IPS-11a (cell line): ENCODE measurements around the gene PCDH10.
A peak's percentile ranks its signal among the peaks of the same experiment; 100 is the strongest.

Experiments used
- H3K4me3 ChIP-seq: one replicate; pipeline ENCODE4 v1.5.1; 2013; ENCODE audit warnings: low read depth, low read length, control low read depth

PCDH10 gene, protein sequence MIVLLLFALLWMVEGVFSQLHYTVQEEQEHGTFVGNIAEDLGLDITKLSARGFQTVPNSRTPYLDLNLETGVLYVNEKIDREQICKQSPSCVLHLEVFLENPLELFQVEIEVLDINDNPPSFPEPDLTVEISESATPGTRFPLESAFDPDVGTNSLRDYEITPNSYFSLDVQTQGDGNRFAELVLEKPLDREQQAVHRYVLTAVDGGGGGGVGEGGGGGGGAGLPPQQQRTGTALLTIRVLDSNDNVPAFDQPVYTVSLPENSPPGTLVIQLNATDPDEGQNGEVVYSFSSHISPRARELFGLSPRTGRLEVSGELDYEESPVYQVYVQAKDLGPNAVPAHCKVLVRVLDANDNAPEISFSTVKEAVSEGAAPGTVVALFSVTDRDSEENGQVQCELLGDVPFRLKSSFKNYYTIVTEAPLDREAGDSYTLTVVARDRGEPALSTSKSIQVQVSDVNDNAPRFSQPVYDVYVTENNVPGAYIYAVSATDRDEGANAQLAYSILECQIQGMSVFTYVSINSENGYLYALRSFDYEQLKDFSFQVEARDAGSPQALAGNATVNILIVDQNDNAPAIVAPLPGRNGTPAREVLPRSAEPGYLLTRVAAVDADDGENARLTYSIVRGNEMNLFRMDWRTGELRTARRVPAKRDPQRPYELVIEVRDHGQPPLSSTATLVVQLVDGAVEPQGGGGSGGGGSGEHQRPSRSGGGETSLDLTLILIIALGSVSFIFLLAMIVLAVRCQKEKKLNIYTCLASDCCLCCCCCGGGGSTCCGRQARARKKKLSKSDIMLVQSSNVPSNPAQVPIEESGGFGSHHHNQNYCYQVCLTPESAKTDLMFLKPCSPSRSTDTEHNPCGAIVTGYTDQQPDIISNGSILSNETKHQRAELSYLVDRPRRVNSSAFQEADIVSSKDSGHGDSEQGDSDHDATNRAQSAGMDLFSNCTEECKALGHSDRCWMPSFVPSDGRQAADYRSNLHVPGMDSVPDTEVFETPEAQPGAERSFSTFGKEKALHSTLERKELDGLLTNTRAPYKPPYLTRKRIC

DNA sequence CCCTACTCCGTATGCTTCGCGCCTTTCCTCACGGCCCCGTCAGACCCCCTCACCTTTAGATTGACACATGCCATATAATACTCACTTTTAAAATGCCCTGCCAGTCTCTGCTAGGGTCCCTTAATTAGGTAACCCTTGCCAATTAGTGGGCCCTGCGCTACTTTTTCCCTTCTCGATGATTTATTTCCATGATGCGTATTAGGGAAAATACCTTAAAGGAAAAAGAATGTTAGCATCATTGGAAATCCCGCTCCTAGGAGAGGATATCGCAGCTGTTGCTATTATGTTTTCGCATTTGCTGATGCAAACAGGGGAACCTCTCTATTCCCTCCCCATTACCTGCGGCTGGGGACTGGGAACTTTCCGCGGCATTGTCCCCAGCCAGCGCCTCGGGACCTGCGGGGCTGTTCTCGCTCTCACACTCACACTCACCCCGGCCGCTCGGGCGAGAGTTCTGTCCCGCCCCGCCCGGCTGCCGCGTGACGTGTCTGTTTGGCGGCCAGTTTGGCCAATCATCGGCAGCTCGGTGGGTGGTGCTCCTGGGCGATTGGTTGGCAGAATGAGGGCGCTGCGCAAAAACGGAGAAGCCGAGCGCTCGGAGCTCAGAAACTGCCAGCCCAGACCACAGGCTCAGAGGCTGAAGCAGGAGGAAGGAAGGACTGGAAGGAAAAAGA is at the start of gene PCDH10:
Gene PCDH10 (plus strand): TSS at position 605 of the 674 bp plus-strand sequence. CDS start 847 bp downstream, outside the sequence.
- H3K4me3 ChIP-seq = peak within 1 kb of the TSS; percentile 62

DNA sequence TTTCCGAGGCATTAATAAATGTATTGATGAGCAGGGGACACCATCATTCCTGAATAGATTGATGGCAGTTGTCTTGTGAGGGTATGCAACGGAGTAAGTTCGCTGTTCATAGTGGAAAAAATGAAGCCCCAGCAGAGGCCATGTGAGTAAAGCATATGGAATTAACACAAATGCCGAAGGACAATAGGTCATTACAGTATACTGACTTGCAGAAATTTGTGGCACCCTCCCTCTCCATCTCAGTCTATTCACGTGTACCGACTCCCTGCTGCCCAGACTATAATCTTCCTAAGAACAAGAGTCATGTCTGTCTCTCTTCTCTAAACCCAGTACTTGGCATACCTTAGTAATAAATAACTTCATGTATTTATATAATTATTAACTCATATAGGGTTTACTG is 47.1 kb upstream of the PCDH10 start:
- no peak overlapping the region for H3K4me3 ChIP-seq

DNA sequence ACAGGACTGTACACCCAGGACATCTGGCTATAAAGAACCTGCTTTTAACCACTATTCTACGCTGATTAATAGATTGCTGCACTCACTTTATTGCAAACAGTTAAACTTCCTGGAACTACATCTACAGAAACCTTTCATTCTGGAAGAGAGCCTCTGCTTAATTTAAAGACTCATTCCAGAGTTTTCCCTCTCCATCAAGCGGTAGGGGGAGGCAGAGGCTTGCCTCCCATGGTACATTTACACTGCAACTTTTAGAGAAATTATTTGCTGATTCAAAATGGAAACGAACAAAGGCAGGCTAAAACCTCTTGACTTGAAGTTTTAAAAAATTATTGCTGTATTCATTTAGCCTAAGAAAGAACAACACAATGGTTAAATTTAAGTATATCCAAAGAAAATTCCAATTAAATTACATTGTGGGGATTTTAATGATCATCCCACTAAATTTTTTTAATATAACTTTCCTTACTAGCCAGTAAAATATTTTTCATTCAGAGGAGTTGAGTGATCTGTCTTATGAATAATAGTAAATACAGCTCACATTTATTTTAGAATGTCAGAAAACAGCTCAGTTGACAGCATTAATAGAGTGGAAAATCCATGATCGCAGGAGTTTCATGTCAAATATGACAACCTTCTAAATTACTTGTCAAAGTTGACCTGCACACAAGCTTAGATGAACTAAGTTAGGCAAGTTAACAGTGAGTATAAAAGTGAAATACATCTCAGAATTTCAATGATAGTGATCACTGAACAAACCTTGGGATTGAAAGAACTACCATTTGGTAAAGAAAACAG is 46.3 kb upstream of the PCDH10 start:
- no peak overlapping the region for H3K4me3 ChIP-seq

DNA sequence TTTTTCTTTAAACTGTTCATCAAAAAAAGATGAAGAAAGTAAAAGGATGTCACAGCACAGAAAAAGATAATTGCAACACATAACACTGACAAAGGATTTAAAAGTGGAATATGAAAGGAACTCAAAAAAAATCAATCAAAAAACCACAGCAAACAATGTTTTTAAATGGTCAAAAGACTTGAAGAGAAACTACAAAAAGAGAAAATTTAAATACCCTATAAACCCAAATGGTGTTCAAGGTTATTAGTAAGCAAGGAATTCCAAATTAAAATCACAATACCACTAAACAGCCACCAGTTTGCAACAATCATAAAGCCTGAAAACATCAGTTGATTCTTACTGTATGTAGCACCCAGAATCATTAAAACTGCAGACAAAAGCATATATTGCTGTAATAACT is 36.5 kb upstream of the PCDH10 start:
- no peak overlapping the region for H3K4me3 ChIP-seq

DNA sequence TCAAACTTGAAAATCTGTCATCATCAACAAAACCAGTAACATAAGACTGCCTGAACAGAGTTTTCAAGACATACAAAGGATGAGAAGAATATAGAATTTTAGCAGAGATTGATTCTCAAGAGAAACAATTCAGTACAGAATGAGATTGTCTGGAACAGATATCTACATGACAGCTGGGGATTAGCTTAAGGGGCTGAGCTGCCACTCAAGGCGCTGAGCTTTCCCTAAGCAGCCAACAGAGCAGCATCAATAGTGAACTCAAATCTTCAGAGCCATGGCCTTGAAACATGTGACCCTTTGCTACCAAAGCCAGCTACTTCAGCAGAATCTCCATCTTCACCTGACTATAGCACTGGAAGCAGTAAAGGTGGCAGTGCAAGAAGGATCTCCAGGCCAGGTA is 24.3 kb upstream of the PCDH10 start:
- H3K4me3 ChIP-seq = no peak overlapping the region

DNA sequence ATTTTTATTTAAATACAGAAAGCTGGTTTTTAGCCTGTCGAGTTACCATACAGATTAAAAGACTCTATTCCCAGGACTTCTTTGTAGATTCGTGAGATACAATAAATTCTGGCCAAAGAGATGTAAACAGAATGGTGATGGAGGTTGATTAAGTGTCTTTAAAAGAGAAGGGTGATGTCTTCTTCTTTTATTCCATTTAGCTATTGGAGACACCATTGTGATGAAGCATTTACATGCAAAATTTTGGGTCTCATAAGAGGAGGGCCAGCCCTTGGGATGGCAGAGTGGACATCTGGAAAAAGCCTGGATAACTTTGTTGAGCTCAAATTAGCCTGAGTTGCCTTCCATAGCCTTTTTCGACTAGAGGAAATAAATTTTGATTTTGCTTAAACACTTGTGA is 21.6 kb upstream of the PCDH10 start:
- H3K4me3 ChIP-seq = no peak overlapping the region

DNA sequence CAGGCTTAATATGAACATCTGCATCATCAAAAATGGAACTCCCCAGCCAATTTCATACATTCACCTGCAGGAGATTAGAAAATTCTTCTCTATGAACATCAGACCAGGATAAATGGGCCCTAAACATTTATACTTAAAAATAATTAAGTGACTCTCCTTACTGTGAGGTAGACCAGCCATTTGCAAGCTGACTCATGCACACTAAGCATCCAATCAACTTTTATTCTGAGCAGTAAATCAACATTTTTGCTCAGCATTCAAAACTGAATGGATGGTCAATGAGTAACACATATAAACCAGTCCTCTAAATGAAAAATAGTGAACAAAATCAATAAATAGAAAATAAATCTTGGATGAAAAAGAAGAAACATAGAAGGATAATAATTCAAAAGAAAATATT is 19.9 kb upstream of the PCDH10 start:
- no peak overlapping the region for H3K4me3 ChIP-seq

DNA sequence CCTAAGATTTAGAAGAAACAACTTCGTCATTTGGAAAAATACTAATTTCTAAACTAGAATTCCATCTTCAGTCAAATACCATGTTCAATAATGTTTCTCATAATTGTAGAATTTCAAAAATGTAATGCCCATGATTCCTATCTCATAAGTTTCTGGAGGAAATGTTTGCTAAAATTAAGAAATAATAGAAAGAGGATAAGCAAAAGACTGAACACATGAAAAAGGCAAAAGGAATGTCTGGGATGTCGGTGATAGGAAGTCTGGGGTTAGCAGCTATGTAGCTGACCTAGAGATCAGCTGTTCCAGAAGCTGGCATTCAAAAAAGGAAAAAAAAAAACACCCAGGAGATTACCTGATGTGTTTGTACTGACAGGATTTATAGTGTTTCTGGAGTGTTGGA is 18.9 kb upstream of the PCDH10 start:
- no peak overlapping the region for H3K4me3 ChIP-seq

DNA sequence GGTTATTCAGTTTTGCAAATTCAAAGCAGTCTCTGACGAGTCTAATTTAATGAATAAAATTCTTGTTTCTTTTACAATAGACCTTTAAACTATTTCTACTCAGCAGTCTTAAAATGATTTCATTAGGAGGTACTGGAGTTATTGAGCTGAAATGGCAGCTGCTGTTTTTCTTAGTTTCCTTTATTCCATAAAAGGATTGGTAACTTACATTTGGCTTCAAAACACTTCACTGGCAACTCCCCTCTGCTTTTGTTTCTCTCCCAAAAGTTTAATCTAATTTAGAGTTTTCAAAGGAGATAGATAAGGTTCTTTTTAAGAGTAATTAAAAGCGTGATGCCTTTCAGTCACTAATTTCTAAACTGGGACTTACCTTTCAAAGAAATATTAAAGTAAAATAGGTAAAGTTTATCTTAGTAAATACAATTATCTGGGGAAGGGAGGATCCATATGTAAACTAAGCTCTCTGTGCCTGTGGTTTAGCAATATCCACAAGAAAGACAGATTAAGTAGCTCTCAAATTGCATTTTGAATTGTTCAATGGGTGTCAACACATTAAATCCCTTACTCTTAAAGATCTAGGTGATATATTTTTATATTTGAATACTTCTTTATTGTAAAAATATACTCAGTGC is 17.1 kb upstream of the PCDH10 start:
- H3K4me3 ChIP-seq = no peak overlapping the region

DNA sequence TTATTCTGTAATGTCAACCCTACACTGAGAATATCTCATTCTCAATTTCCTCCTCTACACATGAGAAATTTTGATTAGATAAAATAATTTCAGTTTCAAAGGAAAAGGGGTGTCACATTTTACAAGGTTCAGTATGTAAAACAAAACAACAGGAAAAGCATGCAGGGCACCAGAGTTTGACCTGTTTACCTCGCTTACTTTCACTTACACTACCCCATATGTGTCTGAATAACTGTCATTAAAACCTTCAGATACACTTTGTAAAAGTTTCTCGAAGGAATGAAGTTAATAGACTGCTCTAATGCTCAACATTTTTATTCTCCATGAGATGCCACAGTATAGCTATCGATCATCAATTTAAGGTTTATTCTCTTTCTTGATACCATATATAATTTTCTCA is 12.3 kb upstream of the PCDH10 start:
- no peak overlapping the region for H3K4me3 ChIP-seq

DNA sequence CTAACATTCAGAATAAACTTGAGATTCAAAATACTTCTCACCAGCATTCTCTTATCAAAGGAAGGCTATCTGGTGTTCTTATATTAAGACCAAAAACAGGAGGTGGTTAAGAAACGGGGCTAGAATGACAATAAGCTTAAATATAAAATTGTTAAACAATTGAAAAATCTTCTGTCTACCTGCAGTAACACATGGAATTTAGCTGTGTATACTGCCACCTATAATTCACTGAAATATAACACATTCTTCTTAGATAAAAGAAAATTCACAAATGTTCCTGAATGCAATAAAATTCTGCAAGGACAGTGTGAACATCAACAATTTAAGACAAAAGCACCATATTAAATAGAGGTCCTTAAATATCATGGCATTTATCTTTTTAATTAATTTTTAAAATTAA is 11.5 kb upstream of the PCDH10 start:
- no peak overlapping the region for H3K4me3 ChIP-seq

DNA sequence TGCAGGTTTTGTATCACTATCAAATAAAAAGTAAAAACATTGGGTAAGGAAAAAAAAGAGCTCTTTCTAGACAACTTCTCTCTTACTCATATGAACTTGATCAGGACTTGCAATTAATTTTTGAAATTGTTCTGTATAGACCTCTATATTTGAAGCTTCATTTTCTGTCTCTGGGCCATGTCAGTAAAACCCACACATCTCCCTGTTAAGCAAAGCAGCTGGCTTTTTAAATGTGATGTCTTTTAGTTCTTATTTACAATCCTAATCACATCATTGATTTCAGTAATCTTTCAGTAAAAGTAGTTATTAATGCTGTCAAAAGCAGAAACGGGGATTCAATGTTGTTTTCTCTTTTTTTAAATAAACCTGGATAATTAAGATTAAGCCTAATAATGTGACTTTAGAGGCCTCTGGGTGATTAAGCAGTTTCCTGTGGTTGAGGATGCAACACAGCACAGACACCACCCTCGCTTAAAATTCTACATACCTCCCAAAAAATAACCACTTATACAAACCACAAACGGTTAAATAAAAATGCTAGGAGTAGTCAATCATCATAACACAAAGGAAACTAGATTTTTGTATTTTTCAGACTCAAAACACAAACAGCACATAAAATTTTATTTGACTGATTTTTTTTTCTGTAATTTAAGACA is 5.2 kb upstream of the PCDH10 start:
- no peak overlapping the region for H3K4me3 ChIP-seq

DNA sequence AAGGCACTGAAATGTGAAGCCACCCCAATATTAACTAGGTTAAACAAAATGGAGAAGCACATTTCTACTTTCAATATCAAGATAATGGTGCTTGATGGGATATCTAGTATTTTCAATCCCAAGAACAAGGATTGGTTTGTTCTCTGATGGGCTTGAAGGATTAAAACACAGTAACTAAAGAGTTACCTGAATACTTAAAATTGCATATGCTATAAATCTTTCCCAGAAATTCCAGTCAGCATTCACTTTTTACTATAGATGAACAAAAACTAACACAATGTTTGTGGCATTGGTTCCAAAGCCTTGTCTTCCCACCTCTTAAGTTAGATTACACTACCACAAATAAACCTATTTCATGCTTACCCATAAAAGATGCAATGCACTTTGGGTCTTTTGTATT is 3.9 kb upstream of the PCDH10 start:
- no peak overlapping the region for H3K4me3 ChIP-seq

DNA sequence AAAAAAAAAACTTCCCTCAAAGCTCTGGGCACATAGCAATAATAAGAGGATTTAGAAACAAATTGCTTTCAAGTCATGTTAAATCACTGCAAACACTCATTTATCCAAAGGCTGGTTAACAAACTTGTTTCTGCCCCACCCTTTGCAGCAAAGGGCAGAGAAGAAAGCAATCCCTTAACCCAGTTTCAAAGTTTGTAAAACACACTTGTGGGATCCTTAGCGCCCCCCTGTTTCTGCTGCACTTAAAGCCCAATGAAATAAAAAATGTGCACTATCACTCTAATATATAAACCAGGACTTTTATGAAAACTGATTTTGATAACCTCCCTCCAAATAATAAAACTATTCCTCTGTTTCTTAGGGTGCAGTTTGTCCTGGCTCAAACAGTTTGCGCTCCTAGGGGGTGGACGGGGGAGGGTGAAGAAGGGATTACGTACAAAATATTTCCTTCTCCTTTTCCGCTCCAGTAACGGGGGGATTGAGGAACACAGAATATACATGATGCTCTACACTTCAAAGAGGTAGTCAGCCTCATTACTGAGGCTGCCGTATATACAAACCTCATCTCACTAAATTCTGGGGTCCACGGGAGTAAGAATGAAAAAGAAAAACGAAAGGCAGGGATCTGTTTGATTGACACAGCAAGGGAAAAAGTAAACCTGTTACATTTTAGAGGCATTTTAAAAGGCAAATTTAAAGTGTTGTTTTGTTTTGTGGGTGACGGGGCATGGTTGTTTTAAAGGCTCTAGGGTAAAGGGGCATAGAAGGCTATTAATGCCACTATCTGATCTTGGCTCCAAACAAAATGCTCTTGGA is 3.1 kb upstream of the PCDH10 start:
- H3K4me3 ChIP-seq = peak overlapping the region; percentile 22

DNA sequence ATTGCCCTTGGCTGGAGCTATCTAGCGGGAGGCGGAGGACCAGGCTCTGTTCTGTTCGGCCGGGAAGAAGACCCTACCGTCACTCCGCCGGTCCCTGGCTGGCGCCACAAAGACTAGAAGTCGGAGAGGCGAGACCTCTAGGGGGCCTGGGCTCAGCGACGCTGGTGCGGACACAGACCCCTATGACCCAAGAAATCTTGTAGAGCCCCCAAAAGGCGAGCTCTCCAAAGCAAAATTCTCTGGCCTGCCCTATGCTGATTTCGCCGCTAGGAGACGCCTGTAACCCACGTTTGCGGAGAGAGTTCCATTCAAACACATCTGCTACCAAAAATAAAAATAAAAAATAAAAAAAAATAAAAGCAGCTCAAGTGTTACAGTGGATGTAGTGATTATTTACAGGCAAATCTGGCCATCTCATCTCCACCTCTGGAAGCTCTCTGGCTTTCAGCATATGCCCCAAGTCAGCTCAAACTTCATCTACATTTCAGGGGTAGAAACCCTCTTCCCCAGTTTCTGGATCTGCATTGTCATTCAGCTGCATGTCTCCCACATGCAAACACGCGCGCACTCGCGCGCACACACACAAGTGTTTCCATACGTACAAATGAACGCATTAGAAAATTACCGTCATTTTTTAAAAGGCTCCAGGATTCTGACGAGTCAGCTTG is 2.4 kb upstream of the PCDH10 start:
- H3K4me3 ChIP-seq = peak overlapping the region; percentile 27

DNA sequence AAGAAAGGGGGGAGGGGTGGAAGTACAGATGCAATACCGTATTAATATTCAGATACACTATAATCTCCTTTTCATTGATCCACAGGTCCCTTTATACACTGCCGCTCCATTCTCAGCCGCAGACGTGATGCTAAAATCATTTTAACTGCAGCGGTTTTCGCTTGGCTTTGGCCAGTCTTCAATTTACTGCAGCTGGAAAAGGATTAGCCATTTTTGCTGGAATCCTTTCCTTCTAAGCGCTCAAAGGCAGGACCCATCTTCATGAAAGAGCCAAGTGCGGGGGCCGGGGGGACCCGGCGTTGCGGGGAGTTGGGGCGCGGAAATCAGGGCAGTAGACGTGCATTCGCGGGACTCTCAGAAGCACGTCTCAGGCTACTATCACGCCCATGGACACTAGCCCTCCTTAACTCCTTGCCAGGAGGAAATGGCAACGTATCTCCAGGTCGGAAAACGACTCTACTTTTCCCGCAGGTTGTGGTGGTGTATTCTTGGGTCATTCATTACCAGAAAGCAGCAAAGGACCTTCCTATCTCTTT is 1.7 kb upstream of the PCDH10 start:
- peak overlapping the region; percentile 27 for H3K4me3 ChIP-seq

DNA sequence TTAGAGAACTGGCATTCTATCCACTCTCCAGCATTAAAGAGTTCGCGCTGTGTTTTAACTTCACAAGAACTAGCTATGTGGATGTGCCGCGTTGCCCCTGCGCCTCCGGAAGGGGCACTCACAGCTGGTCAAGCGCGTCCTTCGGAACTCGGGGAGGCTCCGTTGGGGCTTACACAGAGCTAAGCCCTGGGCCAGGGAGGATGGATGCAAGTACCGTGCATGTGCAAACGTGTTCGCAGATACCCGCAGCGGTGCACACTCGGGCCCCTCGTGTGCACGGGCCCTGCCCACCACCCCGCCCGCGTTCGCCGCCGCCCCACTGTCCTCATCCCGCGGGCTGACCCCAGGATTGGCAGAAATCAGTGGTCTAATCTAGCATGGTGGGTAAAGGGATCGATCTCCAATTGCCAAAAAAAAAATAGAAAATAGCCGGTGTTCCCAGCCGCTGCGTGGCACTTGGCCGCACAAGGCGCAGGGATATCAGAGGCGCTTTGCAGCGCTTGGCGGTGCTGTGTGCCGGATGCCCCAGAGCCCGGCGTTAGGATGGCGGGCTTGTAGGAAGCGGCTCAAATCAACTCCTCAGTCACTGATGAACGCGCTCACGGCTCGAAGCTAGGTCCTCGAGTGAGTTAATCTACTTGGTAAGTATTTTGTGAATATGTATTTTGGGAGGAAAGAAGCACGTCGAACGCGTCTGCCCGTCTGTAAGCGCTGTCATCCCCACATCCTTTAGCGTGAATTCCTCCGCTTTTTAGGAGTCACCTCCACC is 989 bp upstream of the PCDH10 start:
- H3K4me3 ChIP-seq = peak overlapping the region; percentile 47
